A673 (cell line): ENCODE results near the gene CATSPERE.

ENCODE experiments used
- EZH2 ChIP-seq: fragments of 200-600 bp; sonication (generic); IDR thresholded peaks from 2 replicates; pipeline ENCODE4 v1.6.1; 2017; ENCODE audit warnings: borderline replicate concordance, low read depth, mild to moderate bottlenecking, mixed read lengths, antibody characterized with exemption, low read length; ENCODE audit not compliant: poor library complexity, severe bottlenecking
- TF ChIP-seq, protein P1 (sequence below): fragments of 300-800, 200-600 bp; sonication (generic); conservative IDR thresholded peaks from 2 replicates; pipeline ENCODE4 v1.5.1; 2017; ENCODE audit warnings: low read depth, mild to moderate bottlenecking, antibody characterized with exemption, low read length, moderate library complexity, mixed read lengths

DNA sequence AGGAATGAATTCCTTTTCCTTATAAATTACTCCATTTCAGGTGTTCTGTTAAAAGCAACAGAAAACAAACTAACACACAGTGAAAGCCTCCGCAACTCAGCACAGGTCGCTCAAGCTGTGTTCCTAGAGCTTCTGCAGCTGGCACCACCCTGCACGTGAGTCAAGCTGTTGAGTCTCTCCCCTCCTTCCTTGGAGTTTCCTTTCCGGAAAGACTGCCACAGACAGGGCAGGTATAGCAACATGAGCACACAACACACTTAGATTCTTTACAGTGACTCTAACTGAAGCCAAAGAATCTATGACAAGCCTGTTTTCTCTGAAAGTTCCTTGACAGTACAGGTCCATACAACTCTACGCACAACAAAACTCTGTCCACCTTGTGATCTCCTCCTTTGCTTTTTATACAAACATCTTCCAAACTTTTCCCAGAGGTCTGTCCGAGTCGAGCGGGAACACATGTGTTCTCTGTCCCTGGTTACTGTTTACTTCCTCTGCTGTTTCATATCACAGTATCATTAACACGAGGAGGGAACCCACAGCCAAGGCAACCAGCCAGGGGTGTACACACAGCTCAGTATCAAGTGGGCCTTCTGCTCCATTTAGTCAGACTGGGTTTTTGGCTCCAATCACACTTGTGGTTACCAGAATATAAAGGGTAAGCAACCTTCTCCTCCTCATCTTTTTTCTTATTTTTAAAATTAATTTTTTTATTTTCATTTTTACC is 153.2 kb downstream of the CATSPERE start:
- TF ChIP-seq, protein P1, sequence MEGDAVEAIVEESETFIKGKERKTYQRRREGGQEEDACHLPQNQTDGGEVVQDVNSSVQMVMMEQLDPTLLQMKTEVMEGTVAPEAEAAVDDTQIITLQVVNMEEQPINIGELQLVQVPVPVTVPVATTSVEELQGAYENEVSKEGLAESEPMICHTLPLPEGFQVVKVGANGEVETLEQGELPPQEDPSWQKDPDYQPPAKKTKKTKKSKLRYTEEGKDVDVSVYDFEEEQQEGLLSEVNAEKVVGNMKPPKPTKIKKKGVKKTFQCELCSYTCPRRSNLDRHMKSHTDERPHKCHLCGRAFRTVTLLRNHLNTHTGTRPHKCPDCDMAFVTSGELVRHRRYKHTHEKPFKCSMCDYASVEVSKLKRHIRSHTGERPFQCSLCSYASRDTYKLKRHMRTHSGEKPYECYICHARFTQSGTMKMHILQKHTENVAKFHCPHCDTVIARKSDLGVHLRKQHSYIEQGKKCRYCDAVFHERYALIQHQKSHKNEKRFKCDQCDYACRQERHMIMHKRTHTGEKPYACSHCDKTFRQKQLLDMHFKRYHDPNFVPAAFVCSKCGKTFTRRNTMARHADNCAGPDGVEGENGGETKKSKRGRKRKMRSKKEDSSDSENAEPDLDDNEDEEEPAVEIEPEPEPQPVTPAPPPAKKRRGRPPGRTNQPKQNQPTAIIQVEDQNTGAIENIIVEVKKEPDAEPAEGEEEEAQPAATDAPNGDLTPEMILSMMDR, result no peak
- no peak for TF ChIP-seq EZH2
